Stimulated activated naive CD8-positive, alpha-beta T cell treated with anti-CD3 and anti-CD28 coated beads, Interleukin-15, amount 100 ng/mL, for 72 hours (primary cell): Measurements from ENCODE around the gene CDH4.
A peak's percentile ranks its signal among the peaks of the same experiment; 100 is the strongest.
"Not testable (repeated sequence)": the region's sequence is repeated elsewhere in the genome, so short reads cannot be mapped to it uniquely, and the experiment has no call there.

Experiments
- ATAC-seq: fragments of 150-1000 bp; cut with Tn5 transposase; 2 replicates; pipeline ENCODE4 v1.10.0; 2021; ENCODE audit warnings: mild to moderate bottlenecking, moderate library complexity
- DNase-seq, 2 donors: peaks; one replicate each; pipeline ENCODE4 v3.0.0; 2021 to 2022
- H3K27ac Mint-ChIP-seq, 2 donors: one replicate each; pipeline ENCODE4 v1.8.0; 2022; ENCODE audit warnings: mild to moderate bottlenecking in 2 of 2, mixed read lengths in 2 of 2, moderate library complexity in 2 of 2
- H3K27me3 Mint-ChIP-seq: one replicate; pipeline ENCODE4 v1.8.0; 2022; ENCODE audit warnings: mixed read lengths
- H3K4me1 Mint-ChIP-seq: one replicate; pipeline ENCODE4 v1.8.0; 2022; ENCODE audit warnings: mild to moderate bottlenecking, mixed read lengths
- H3K4me3 Mint-ChIP-seq, 2 donors: one replicate each; pipeline ENCODE4 v1.8.0; 2022; ENCODE audit warnings: mild to moderate bottlenecking in 2 of 2, mixed read lengths in 2 of 2, moderate library complexity in 1 of 2
- H3K9me3 Mint-ChIP-seq, 2 donors: one replicate each; pipeline ENCODE4 v1.8.0; 2022; ENCODE audit warnings: mixed read lengths in 2 of 2

Gene CDH4

DNA sequence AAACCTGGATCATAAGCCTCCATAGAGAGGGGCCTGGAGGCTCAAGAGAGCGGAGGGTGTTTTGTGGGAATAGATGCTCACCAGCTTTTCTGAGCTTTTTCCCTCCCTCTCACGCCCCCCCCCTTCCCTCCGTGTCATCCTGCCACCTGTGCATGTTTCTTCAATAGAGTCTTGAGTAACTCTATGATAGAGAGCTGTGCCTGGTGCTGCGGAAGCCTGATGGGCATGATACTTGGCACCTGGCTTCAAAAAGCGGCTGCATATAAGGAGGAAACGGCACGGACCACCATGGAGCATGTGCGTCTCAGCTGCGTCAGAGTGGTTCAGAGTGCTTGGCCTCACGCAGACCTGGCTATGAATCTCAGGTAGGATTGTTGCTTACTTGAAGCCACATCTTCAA, 198.9 kb downstream of the CDH4 start:
- Mint-ChIP-seq H3K27ac (no peak overlapping the region), H3K27me3 (no peaks in the 10 kb centered on the region), H3K9me3 (peaks cover 4 to 6% of the 10 kb centered on the region in 2 donors), H3K4me1 (no peaks in the 10 kb centered on the region), H3K4me3 (no peak overlapping the region)
- ATAC-seq (no peak), DNase-seq (no peak)

DNA sequence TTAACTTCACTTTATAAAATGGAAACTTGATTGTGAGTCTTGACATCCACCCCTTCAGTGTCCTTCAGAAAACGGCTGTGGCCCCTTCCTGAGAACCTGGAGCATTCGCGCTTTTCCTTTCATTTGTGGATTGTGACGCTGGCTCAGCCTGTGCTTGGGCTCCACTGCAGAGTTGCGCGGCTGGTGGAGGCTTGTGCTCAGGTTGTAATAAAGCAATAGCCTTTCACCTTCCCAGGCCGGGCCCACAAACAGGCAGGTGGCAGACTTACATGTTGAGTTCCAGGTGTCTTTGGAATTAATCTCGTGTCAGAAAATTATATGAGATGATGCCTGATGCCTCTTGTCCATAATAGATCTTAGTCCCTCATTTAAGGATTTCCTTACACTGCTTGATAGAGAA, 199.9 kb downstream of the CDH4 start:
- H3K4me1 Mint-ChIP-seq, result no peaks in the 10 kb centered on the region
- H3K27ac Mint-ChIP-seq, result no peak overlapping the region
- ATAC-seq (no peak), DNase-seq (no peak)
- peaks cover 4 to 7% of the 10 kb centered on the region in 2 donors for H3K9me3 Mint-ChIP-seq
- no peak overlapping the region for H3K4me3 Mint-ChIP-seq
- H3K27me3 Mint-ChIP-seq, result no peaks in the 10 kb centered on the region

DNA sequence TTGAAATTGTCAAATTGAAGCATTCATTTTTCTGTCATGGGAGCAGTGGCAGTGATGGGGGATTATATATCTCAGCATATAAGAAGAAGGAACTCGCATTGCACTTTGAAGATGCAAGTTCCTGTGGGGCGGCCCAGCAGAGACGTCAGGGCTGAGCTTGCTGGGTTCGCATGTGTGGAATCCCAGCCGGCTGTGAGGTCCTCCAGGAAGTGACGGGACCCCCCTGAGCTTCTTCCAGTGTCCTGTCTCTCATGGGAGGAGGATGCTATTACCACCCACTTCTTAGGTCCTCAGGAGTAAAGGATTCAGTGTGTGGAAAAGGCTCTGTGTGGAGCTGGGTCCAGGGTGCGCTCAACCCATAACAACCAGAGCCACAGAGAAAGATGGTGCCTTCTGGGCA, 201.2 kb downstream of the CDH4 start:
- H3K9me3 Mint-ChIP-seq, result peaks cover 4 to 7% of the 10 kb centered on the region in 2 donors
- no peaks in the 10 kb centered on the region for H3K27me3 Mint-ChIP-seq
- DNase-seq (no peak), ATAC-seq (no peak)
- no peaks in the 10 kb centered on the region for H3K4me1 Mint-ChIP-seq
- H3K4me3 Mint-ChIP-seq, result no peak overlapping the region
- no peak overlapping the region for H3K27ac Mint-ChIP-seq

DNA sequence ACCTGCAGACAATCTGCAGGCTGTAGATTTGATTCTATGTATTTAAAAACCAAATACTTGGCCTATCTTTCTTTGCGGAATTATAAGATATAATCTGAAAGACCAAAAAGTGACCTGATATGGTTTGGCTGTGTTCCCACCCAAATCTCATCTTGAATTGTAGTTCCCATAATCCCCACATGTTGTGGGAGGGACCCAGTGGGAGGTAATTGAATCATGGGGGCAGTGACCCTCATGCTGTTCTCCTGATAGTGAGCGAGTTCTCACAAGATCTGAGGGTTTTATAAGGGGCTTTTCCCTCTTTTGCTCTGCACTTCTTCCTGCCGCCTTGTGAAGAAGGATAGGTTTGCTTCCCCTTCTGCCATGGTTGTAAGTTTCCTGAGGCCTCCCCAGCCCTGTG, 201.6 kb downstream of the CDH4 start:
- not testable (repeated sequence) for H3K4me1 Mint-ChIP-seq

DNA sequence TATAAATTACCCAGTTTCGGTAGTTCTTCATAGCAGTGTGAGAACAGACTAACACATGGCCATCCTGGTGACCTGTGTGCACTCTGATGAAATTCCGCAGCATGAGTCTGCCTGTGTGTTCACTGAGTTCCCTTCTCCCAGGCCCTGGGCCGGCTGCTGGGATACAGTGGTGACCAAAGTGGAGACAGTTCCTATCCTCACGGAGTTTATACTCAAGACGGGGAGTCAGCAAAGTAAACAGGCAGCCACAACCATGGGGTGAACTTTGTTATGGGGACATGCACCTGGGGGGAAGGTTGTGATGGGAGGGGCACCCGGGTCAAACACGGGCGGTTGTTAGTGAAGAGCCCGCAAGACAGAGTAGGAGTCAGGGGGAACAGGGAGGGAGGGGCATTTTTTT, 202.0 kb downstream of the CDH4 start:
- Mint-ChIP-seq H3K27ac (peak overlapping the region in 1 of 2 donors; percentile 21), H3K4me3 (no peak overlapping the region), H3K27me3 (no peaks in the 10 kb centered on the region), H3K4me1 (no peaks in the 10 kb centered on the region), H3K9me3 (peaks cover 4 to 7% of the 10 kb centered on the region in 2 donors)
- ATAC-seq (no peak), DNase-seq (no peak)

More for the DNA sequence above, 201.6 kb downstream of the CDH4 start:
- H3K9me3 Mint-ChIP-seq, DNase-seq, ATAC-seq, H3K4me3 Mint-ChIP-seq, H3K27me3 Mint-ChIP-seq, H3K27ac Mint-ChIP-seq: not testable (repeated sequence)

DNA sequence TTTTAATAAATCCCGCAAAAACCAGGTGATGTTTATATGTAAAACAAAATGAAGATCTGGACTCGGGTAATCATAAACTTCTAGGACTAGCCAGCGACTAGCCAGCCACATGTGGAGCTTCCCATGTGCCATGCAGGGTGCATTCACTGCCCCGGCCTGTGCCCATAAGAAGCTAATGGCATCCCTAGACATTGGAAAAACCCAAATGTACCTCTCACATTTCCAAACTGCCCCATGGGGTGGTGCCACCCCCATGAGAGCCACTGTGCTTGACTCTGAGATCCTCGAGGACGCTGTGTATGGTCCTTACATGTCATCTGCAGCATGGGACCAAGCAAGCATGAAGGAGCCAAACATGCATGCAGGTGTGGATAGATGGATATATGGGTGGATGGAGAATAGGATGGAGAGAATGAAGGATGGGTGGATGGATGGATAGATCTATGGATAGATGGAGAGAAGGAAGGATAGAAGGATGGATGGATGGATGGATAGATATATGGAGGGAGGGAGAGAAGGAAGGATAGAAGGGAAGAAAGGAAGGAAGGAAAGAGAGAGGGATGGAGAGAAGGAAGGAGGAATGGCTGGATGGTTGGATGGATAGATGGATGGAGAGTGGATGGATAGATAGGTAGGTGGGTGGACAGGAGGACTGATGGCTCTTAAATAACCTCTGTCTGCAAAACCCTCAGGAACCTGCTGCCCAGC, 203.6 kb downstream of the CDH4 start:
- H3K27ac Mint-ChIP-seq, result no peak overlapping the region
- no peaks in the 10 kb centered on the region for H3K4me1 Mint-ChIP-seq
- H3K9me3 Mint-ChIP-seq, result peaks cover 4 to 7% of the 10 kb centered on the region in 2 donors
- DNase-seq, result no peak
- no peak for ATAC-seq
- H3K27me3 Mint-ChIP-seq, result no peaks in the 10 kb centered on the region
- H3K4me3 Mint-ChIP-seq, result no peak overlapping the region

DNA sequence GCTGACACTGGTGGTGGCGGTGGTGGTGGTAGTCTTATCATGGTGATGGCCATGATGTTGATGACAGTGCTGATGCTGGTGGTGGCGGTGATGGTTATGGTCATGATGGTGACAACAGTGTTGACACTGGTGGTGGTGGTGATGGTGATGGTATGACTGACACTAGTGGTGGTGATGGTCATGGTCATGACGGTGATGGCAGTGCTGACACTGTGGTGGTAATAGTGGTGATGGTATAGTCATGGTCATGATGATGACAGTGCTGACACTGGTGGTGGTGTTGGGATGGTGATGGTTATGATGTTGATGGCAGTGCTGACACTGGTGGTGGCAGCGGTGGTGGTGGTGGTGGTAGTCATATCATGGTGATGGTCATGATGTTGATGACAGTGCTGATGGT, 205.7 kb downstream of the CDH4 start:
- no peaks in the 10 kb centered on the region for H3K27me3 Mint-ChIP-seq
- no peak for DNase-seq
- H3K4me1 Mint-ChIP-seq, result no peaks in the 10 kb centered on the region
- no peak overlapping the region for H3K4me3 Mint-ChIP-seq
- no peak for ATAC-seq
- H3K27ac Mint-ChIP-seq, result no peak overlapping the region
- peaks cover 4 to 11% of the 10 kb centered on the region in 2 donors for H3K9me3 Mint-ChIP-seq

DNA sequence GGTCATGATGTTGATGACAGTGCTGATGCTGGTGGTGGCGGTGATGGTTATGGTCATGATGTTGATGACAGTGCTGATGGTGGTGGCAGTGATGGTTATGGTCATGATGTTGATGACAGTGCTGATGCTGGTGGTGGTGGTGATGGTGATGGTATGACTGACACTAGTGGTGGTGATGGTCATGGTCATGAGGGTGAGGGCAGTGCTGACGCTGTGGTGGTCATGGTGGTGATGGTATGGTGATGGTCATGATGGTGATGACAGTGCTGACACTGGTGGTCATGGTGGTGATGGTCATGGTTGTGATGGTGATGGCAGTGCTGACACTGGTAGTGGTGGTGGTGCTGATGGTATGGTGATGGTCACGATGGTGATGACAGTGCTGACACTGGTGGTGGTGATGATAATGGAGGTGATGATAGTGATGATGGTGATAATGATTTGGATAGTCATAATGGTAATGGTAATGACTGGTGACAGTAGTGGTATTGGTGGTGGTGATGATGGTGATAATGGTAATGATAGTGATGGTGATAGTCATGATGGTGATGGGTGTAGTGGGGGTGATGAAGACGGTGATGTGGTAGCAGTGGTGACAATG, 206.2 kb downstream of the CDH4 start:
- Mint-ChIP-seq H3K9me3 (peaks cover 4 to 16% of the 10 kb centered on the region in 2 donors), H3K4me1 (no peaks in the 10 kb centered on the region), H3K27me3 (no peaks in the 10 kb centered on the region), H3K4me3 (no peak overlapping the region), H3K27ac (no peak overlapping the region)
- ATAC-seq (no peak), DNase-seq (no peak)

DNA sequence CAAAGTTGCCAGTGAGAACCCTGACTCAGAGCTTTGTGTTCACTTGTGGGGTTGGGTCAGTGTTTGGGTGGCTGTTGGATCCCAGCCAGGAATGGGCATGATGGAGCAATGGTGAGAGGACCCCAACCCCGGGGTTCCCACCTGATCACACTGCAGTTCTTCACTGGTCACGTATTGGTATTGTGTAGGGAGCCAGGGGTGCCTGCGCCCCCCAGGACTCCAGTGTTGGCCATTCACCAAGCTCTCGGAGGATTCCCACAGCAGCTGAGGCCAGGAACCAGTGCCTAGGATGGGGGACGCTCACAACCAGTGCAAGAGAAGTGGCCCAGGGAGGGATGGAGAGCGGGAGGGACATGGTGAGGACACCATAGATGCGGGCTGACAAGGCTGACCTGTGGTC, 207.2 kb downstream of the CDH4 start:
- no peak overlapping the region for H3K27ac Mint-ChIP-seq

DNA sequence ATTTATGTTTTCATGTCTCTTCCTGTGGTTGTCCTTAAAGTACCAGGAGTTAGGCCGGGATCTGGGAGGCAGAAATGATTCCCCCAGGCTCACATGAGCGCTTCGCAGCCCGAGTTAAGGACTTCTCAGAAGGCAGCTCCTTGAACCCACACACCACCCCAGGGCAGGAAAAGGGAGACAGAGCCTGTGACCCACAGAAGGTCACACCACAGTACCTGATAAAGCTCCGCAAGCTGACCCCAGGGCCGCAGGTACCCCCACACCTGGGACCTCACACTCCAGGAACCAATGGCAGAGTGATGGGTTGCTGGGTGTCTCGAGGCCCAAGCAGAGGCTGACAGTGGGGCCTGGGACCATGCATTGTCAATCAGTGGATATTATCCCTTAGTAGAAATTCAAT, 207.6 kb downstream of the CDH4 start:
- Mint-ChIP-seq H3K27me3 (no peaks in the 10 kb centered on the region), H3K4me3 (no peak overlapping the region), H3K4me1 (no peaks in the 10 kb centered on the region), H3K9me3 (peaks cover 4 to 18% of the 10 kb centered on the region in 2 donors), H3K27ac (no peak overlapping the region)
- DNase-seq (no peak), ATAC-seq (no peak)

More for the DNA sequence above, 207.2 kb downstream of the CDH4 start:
- DNase-seq, result no peak
- Mint-ChIP-seq H3K4me3 (no peak overlapping the region), H3K4me1 (no peaks in the 10 kb centered on the region), H3K9me3 (peaks cover 4 to 18% of the 10 kb centered on the region in 2 donors), H3K27me3 (no peaks in the 10 kb centered on the region)
- no peak for ATAC-seq

DNA sequence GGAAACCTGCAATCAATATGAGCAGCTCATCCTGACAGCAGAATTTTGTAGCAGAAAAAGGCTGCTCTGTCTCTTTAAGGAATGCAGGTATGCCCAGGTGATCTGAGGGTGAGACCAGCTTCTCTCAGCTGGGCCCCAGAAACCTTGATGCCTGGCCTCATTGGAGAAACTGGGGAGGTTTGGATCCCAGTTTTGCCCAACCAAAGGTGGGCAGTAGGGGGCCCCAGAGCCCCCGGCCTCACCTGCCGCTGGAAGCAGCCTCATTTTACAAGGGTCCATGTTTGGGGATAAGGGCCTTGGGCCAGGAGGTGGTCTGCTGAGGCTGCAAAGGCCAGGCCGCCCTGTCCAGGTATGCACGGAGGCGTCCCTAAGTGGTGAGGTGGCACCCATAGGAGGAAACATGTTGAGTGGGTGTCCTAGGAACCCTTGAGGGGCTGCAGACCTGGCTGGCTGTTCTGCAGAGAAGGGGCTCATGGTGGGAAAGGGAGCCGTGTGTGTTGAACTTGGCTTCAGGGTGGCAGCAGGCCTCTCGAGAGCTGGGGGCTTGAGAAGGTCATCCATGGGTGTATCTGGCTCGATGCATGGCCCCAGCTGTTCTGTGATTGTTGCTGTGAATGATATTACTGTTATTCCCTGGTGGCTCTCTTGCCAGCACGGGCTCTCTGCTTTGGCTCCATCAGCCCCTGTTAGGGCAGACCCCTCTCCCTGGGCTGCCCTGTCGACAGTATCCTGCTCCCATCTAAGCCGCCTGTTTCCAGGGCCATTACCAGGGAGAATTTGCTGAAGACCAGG, 208.4 kb downstream of the CDH4 start:
- no peak overlapping the region for H3K4me3 Mint-ChIP-seq
- H3K27ac Mint-ChIP-seq, result peak overlapping the region in 1 of 2 donors; percentile 71
- no peak for DNase-seq
- no peaks in the 10 kb centered on the region for H3K27me3 Mint-ChIP-seq
- peaks cover 4 to 17% of the 10 kb centered on the region in 2 donors for H3K9me3 Mint-ChIP-seq
- ATAC-seq, result no peak
- H3K4me1 Mint-ChIP-seq, result no peaks in the 10 kb centered on the region

DNA sequence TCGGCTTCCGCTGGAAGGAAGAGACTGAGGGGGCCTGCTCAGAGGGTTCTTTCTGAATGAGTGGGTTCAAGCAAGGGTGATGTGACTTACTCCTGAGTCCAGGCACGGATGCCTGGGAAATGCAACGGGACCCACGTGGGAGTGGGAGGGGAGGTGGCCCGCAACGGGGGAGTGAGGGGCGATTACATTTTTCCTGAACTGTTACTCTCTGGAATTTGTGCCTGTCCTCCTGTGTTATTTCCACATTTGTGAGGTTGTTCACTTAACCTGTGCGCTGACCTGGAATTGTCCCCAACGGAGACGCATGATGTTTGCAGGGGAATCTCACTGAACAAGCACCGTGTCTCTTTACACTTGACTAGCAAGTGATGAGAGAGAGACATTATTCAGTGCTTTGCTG, 209.4 kb downstream of the CDH4 start:
- ATAC-seq, result no peak
- Mint-ChIP-seq H3K27ac (no peak overlapping the region), H3K27me3 (no peaks in the 10 kb centered on the region), H3K9me3 (peaks cover 0 to 10% of the 10 kb centered on the region in 2 donors), H3K4me3 (no peak overlapping the region), H3K4me1 (no peaks in the 10 kb centered on the region)
- DNase-seq, result no peak

DNA sequence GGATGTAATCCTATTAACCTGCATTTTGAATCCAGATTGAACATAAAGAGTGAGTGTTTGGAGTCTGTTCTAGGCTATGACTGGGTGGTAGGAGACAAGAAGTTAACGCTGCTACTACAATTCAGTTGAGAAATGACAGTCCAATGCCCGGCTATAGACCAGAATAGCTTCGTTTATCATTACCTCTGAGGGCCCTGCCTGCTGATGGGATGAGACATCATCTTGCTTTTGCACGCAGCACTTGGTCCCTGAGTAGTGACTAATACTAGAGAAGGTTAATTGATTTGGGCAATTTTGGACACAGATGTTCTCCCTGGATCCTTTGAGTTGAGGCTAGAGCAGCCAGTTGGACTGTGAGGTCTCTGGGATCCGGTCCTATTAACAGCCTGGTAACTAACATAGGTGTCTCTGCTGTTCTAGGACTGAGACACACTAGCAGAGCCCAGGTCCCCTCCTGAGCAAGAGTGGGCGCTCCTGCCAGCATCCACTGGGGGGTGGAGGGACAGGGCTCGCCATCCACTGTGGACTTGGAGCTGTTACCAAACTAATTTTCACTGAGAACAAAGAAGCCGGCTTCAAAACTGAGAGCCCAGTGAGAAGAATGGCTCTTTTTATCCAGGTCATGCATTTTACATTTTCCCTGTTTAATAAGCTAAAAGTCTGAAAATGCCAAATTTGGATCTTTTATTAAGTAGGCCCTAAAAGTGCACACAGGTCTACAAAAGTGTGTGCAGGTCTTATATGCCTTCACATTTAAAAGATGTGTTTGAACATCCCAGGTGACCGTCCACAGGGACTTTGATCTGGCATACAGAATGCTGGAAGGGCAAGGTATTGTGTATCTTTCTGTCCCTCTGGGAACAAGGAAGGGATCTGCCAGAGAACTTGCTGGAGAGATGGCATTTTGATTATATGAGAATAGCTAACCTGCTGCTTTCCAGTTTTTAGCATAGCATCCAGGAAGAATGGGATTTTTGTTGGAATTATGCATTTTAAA, 212.5 kb downstream of the CDH4 start:
- Mint-ChIP-seq H3K4me1 (no peaks in the 10 kb centered on the region), H3K4me3 (no peak overlapping the region), H3K27me3 (no peaks in the 10 kb centered on the region), H3K27ac (no peak overlapping the region), H3K9me3 (peaks cover 0 to 26% of the 10 kb centered on the region in 2 donors)
- no peak for DNase-seq
- no peak for ATAC-seq

DNA sequence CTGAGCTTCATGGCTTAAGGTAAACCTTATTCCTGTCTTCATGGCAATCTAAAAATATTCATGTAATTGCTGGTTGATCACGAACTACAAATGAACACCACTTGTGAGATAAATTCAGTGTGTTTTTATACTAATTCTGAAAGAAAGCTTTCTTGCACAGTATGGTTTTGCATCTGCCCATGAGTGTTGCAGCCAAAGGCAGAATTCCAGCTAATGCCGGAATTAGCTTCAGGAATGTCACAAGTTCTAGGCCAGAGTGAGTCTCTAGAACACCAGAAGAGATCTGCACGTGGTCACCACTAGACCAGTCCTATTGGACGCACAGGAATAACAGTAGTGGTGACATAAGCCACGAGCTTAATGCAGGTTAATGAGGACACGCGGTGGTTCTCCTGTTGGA, 223.7 kb downstream of the CDH4 start:
- Mint-ChIP-seq H3K4me3 (no peak overlapping the region), H3K27me3 (peaks cover 40% of the 10 kb centered on the region)

DNA sequence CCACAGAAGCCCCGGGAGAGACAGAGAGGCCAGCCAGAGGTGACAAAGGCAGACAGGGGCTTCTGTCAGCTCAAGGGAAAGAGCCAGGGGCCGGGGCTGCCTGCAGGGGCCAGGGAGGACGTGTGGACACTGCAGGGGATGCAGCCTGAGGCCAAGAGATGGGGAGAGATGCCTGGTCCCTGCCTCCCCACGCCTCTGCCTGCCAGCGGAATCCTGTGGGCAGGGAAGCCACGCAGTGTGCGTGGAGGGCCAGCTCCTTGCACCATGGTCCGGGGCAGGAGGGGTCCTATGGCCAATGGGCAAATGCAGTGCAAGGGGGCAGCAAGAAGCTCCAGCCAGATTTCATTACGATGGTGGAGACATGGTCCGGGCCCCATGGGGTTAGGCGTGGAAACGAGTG, 224.9 kb downstream of the CDH4 start:
- H3K4me3 Mint-ChIP-seq, result no peak overlapping the region
- H3K27ac Mint-ChIP-seq, result no peak overlapping the region
- H3K9me3 Mint-ChIP-seq, result peaks cover 4 to 25% of the 10 kb centered on the region in 2 donors
- peaks cover 40% of the 10 kb centered on the region for H3K27me3 Mint-ChIP-seq
- ATAC-seq (no peak), DNase-seq (no peak)
- H3K4me1 Mint-ChIP-seq, result no peaks in the 10 kb centered on the region

More for the DNA sequence above, 223.7 kb downstream of the CDH4 start:
- no peaks in the 10 kb centered on the region for H3K4me1 Mint-ChIP-seq
- peaks cover 4 to 25% of the 10 kb centered on the region in 2 donors for H3K9me3 Mint-ChIP-seq
- DNase-seq, result no peak
- no peak for ATAC-seq
- no peak overlapping the region for H3K27ac Mint-ChIP-seq
